WTC11 (cell line): Measurements from ENCODE around the gene KCND3. TPM values are rescaled to one million over a fixed set of nuclear protein-coding genes. Genes with fewer than 3 reads are reported as not detected.

ENCODE experiments used
- ATAC-seq: fragments of 200-7000 bp; cut with Tn5 transposase; 2 replicates; pipeline ENCODE4 v1.10.0; 2021; ENCODE audit warnings: mild to moderate bottlenecking, moderate library complexity
- CTCF ChIA-PET: fragments of 300-600 bp; sonication (Branson Sonifier 250); formaldehyde crosslinking; loops from one replicate; lab custom pipeline; 2021; ENCODE audit warnings: antibody characterized with exemption; lab: Charles Lee
- POLR2A ChIA-PET: fragments of 350-600 bp; sonication (Branson Sonifier 250); formaldehyde crosslinking; loops from one replicate; lab custom pipeline; 2021; ENCODE audit warnings: antibody characterized with exemption; lab: Charles Lee
- DNase-seq: peaks from one replicate; pipeline ENCODE4 v3.0.0; 2021; ENCODE audit warnings: low spot score
- H3K27ac Mint-ChIP-seq: 2 replicates; pipeline ENCODE4 v1.8.0; 2021; ENCODE audit warnings: mixed read lengths
- H3K27me3 Mint-ChIP-seq: 2 replicates; pipeline ENCODE4 v1.8.0; 2021; ENCODE audit warnings: low read depth, mild to moderate bottlenecking, moderate library complexity, mixed read lengths
- H3K36me3 Mint-ChIP-seq: 2 replicates; pipeline ENCODE4 v1.8.0; 2021; ENCODE audit warnings: mixed read lengths
- H3K4me1 Mint-ChIP-seq: 2 replicates; pipeline ENCODE4 v1.8.0; 2022; ENCODE audit warnings: mixed read lengths
- H3K4me3 Mint-ChIP-seq: 2 replicates; pipeline ENCODE4 v1.8.0; 2021; ENCODE audit warnings: mild to moderate bottlenecking, moderate library complexity, mixed read lengths
- H3K9me3 Mint-ChIP-seq: 2 replicates; pipeline ENCODE4 v1.8.0; 2021; ENCODE audit warnings: mixed read lengths
- EMX1 ChIP-seq: fragments of 250-450 bp; sonication (Bioruptor Pico); IDR thresholded peaks from 2 replicates; pipeline ENCODE4 v1.8.0; 2021; ENCODE audit warnings: mild to moderate bottlenecking
- ETV6 ChIP-seq: sonication (generic); formaldehyde crosslinking; IDR thresholded peaks from 2 replicates; pipeline ENCODE4 v1.8.1; 2022; ENCODE audit warnings: mild to moderate bottlenecking, missing genetic modification reagents
- GTF2I ChIP-seq: fragments of 250-450 bp; sonication (Bioruptor Pico); conservative IDR thresholded peaks from 2 replicates; pipeline ENCODE4 v1.4.0; 2021; ENCODE audit warnings: mild to moderate bottlenecking
- JAZF1 ChIP-seq: fragments of 250-450 bp; sonication (Bioruptor Pico); IDR thresholded peaks from 2 replicates; pipeline ENCODE4 v1.9.0; 2021; ENCODE audit warnings: moderate library complexity, mild to moderate bottlenecking, inconsistent platforms
- NR3C1 ChIP-seq: sonication (generic); formaldehyde crosslinking; conservative IDR thresholded peaks from 2 replicates; pipeline ENCODE4 v1.8.1; 2023; ENCODE audit warnings: low read depth, mild to moderate bottlenecking, missing genetic modification reagents
- PRRX2 ChIP-seq: fragments of 250-450 bp; sonication (Bioruptor Pico); IDR thresholded peaks from 2 replicates; pipeline ENCODE4 v1.8.0; 2021; ENCODE audit warnings: mild to moderate bottlenecking
- RELA ChIP-seq: sonication (generic); formaldehyde crosslinking; IDR thresholded peaks from 2 replicates; pipeline ENCODE4 v1.8.1; 2022; ENCODE audit warnings: missing genetic modification reagents, mild to moderate bottlenecking, borderline replicate concordance
- RORB ChIP-seq: fragments of 250-450 bp; sonication (Bioruptor Pico); IDR thresholded peaks from 2 replicates; pipeline ENCODE4 v1.9.0; 2021; ENCODE audit warnings: mild to moderate bottlenecking
- TP53 ChIP-seq: sonication (generic); formaldehyde crosslinking; IDR thresholded peaks from 2 replicates; pipeline ENCODE4 v1.8.1; 2023; ENCODE audit warnings: mild to moderate bottlenecking, missing genetic modification reagents
- ZNF317 ChIP-seq: sonication (generic); formaldehyde crosslinking; IDR thresholded peaks from 2 replicates; pipeline ENCODE4 v1.8.1; 2023; ENCODE audit warnings: low read depth, mild to moderate bottlenecking, moderate library complexity, missing genetic modification reagents, borderline replicate concordance
- ZNF396 ChIP-seq: fragments of 250-450 bp; sonication (Bioruptor Pico); IDR thresholded peaks from 2 replicates; pipeline ENCODE4 v1.8.0; 2021; ENCODE audit warnings: mild to moderate bottlenecking, moderate library complexity, borderline replicate concordance
- total RNA-seq: library from RNA; stranded (reverse); gene quantifications from 3 replicates; pipeline ENCODE4 v1.2.3, GENCODE V29; 2021
- TF ChIP-seq, protein P1 (sequence below): sonication (generic); formaldehyde crosslinking; IDR thresholded peaks from 2 replicates; pipeline ENCODE4 v1.8.1; 2022; ENCODE audit warnings: missing genetic modification reagents, borderline replicate concordance
- TF ChIP-seq, protein P2 (sequence below): sonication (generic); formaldehyde crosslinking; IDR thresholded peaks from 2 replicates; pipeline ENCODE4 v1.8.0; 2022; ENCODE audit warnings: mild to moderate bottlenecking, missing genetic modification reagents
- TF ChIP-seq, protein P3 (sequence below): sonication (generic); formaldehyde crosslinking; IDR thresholded peaks from 2 replicates; pipeline ENCODE4 v1.8.0; 2023; ENCODE audit warnings: missing genetic modification reagents, mild to moderate bottlenecking, borderline replicate concordance
- TF ChIP-seq, protein P4 (sequence below): fragments of 250-450 bp; sonication (Bioruptor Pico); IDR thresholded peaks from 2 replicates; pipeline ENCODE4 v2.1.2; 2022; ENCODE audit warnings: mild to moderate bottlenecking, moderate library complexity
- TF ChIP-seq, protein P5 (sequence below): sonication (generic); formaldehyde crosslinking; IDR thresholded peaks from 2 replicates; pipeline ENCODE4 v1.8.0; 2022; ENCODE audit warnings: mild to moderate bottlenecking, missing genetic modification reagents
- TF ChIP-seq, protein P6 (sequence below): fragments of 250-450 bp; sonication (Bioruptor Pico); IDR thresholded peaks from 2 replicates; pipeline ENCODE4 v1.9.0; 2021; ENCODE audit warnings: mild to moderate bottlenecking

The KCND3 gene
- total RNA-seq, 1 experiment from 2014 or later, result 0.35 TPM

DNA sequence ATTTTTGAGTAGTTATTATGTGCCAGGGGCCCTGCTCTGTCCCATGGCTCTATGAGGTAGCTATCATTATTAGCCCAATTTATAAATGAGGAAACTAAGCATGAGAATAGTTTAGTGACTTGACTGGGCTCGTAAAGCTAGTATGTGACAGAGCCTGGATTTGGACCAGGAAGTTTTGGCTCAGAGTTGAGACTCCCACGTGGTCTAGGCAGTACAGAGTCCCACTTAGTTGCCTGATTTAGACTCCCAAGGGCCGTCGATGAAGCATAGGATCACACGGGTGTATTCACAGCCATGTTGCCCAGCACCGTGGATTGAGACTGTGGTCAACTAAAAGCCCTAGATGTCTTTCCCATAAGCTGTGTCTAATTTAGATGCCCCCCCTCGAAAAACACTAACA lies 152.1 kb downstream of the KCND3 start (continued):
- TF ChIP-seq, protein P1, sequence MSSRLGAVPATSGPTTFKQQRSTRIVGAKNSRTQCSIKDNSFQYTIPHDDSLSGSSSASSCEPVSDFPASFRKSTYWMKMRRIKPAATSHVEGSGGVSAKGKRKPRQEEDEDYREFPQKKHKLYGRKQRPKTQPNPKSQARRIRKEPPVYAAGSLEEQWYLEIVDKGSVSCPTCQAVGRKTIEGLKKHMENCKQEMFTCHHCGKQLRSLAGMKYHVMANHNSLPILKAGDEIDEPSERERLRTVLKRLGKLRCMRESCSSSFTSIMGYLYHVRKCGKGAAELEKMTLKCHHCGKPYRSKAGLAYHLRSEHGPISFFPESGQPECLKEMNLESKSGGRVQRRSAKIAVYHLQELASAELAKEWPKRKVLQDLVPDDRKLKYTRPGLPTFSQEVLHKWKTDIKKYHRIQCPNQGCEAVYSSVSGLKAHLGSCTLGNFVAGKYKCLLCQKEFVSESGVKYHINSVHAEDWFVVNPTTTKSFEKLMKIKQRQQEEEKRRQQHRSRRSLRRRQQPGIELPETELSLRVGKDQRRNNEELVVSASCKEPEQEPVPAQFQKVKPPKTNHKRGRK (CRISPR knock-in tag), result no peak

DNA sequence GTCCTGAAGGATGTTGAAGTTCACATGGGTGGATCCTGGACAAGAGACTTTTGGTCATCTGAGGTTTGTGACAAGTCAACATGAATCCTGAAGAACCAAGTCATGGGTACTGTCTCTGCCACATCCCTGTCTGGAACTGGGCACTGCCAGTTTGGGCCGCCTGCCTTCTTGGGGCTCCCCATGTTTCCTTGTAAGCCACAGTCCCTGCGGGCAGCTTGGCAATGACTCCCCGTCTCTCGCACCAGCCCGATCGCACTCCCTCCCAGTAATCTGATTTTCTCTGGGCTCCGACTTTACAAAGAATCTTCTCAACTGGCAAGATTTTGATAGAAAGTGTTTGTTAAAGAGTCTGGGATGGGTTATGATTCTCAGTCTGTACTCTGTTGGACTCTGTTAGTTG lies 153.4 kb downstream of the KCND3 start:
- ChIA-PET POLR2A (no interaction called here), CTCF (no interaction called here)
- Mint-ChIP-seq H3K4me1 (peaks cover 1% of the 10 kb centered on the region; the same call in 1 of the 2 replicates), H3K4me3 (no peak overlapping the region), H3K27ac (no peak overlapping the region), H3K9me3 (no peaks in the 10 kb centered on the region), H3K36me3 (no peaks in the 10 kb centered on the region), H3K27me3 (no peaks in the 10 kb centered on the region)
- no peak for ATAC-seq
- TF ChIP-seq NR3C1 (CRISPR knock-in tag) (no peak), PRRX2 (CRISPR knock-in tag) (no peak), RELA (CRISPR knock-in tag) (no peak), ETV6 (CRISPR knock-in tag) (no peak), TP53 (CRISPR knock-in tag) (no peak), JAZF1 (CRISPR knock-in tag) (no peak), EMX1 (CRISPR knock-in tag) (no peak), ZNF317 (CRISPR knock-in tag) (no peak), RORB (CRISPR knock-in tag) (no peak), ZNF396 (no peak), GTF2I (CRISPR knock-in tag) (no peak)
- TF ChIP-seq, protein P2, sequence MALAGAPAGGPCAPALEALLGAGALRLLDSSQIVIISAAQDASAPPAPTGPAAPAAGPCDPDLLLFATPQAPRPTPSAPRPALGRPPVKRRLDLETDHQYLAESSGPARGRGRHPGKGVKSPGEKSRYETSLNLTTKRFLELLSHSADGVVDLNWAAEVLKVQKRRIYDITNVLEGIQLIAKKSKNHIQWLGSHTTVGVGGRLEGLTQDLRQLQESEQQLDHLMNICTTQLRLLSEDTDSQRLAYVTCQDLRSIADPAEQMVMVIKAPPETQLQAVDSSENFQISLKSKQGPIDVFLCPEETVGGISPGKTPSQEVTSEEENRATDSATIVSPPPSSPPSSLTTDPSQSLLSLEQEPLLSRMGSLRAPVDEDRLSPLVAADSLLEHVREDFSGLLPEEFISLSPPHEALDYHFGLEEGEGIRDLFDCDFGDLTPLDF (CRISPR knock-in tag), result no peak
- TF ChIP-seq, protein P3, sequence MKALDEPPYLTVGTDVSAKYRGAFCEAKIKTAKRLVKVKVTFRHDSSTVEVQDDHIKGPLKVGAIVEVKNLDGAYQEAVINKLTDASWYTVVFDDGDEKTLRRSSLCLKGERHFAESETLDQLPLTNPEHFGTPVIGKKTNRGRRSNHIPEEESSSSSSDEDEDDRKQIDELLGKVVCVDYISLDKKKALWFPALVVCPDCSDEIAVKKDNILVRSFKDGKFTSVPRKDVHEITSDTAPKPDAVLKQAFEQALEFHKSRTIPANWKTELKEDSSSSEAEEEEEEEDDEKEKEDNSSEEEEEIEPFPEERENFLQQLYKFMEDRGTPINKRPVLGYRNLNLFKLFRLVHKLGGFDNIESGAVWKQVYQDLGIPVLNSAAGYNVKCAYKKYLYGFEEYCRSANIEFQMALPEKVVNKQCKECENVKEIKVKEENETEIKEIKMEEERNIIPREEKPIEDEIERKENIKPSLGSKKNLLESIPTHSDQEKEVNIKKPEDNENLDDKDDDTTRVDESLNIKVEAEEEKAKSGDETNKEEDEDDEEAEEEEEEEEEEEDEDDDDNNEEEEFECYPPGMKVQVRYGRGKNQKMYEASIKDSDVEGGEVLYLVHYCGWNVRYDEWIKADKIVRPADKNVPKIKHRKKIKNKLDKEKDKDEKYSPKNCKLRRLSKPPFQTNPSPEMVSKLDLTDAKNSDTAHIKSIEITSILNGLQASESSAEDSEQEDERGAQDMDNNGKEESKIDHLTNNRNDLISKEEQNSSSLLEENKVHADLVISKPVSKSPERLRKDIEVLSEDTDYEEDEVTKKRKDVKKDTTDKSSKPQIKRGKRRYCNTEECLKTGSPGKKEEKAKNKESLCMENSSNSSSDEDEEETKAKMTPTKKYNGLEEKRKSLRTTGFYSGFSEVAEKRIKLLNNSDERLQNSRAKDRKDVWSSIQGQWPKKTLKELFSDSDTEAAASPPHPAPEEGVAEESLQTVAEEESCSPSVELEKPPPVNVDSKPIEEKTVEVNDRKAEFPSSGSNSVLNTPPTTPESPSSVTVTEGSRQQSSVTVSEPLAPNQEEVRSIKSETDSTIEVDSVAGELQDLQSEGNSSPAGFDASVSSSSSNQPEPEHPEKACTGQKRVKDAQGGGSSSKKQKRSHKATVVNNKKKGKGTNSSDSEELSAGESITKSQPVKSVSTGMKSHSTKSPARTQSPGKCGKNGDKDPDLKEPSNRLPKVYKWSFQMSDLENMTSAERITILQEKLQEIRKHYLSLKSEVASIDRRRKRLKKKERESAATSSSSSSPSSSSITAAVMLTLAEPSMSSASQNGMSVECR, result no peak
- TF ChIP-seq, protein P4, sequence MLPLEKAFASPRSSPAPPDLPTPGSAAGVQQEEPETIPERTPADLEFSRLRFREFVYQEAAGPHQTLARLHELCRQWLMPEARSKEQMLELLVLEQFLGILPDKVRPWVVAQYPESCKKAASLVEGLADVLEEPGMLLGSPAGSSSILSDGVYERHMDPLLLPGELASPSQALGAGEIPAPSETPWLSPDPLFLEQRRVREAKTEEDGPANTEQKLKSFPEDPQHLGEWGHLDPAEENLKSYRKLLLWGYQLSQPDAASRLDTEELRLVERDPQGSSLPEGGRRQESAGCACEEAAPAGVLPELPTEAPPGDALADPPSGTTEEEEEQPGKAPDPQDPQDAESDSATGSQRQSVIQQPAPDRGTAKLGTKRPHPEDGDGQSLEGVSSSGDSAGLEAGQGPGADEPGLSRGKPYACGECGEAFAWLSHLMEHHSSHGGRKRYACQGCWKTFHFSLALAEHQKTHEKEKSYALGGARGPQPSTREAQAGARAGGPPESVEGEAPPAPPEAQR, result no peak
- TF ChIP-seq, protein P5, sequence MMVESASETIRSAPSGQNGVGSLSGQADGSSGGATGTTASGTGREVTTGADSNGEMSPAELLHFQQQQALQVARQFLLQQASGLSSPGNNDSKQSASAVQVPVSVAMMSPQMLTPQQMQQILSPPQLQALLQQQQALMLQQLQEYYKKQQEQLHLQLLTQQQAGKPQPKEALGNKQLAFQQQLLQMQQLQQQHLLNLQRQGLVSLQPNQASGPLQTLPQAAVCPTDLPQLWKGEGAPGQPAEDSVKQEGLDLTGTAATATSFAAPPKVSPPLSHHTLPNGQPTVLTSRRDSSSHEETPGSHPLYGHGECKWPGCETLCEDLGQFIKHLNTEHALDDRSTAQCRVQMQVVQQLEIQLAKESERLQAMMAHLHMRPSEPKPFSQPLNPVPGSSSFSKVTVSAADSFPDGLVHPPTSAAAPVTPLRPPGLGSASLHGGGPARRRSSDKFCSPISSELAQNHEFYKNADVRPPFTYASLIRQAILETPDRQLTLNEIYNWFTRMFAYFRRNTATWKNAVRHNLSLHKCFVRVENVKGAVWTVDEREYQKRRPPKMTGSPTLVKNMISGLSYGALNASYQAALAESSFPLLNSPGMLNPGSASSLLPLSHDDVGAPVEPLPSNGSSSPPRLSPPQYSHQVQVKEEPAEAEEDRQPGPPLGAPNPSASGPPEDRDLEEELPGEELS, result no peak
- TF ChIP-seq, protein P6, sequence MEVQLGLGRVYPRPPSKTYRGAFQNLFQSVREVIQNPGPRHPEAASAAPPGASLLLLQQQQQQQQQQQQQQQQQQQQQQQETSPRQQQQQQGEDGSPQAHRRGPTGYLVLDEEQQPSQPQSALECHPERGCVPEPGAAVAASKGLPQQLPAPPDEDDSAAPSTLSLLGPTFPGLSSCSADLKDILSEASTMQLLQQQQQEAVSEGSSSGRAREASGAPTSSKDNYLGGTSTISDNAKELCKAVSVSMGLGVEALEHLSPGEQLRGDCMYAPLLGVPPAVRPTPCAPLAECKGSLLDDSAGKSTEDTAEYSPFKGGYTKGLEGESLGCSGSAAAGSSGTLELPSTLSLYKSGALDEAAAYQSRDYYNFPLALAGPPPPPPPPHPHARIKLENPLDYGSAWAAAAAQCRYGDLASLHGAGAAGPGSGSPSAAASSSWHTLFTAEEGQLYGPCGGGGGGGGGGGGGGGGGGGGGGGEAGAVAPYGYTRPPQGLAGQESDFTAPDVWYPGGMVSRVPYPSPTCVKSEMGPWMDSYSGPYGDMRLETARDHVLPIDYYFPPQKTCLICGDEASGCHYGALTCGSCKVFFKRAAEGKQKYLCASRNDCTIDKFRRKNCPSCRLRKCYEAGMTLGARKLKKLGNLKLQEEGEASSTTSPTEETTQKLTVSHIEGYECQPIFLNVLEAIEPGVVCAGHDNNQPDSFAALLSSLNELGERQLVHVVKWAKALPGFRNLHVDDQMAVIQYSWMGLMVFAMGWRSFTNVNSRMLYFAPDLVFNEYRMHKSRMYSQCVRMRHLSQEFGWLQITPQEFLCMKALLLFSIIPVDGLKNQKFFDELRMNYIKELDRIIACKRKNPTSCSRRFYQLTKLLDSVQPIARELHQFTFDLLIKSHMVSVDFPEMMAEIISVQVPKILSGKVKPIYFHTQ (CRISPR knock-in tag), result no peak
- no peak for DNase-seq
